H1 (cell line): Measurements from ENCODE around the gene LRRIQ4. TPM values are rescaled to one million over a fixed set of nuclear protein-coding genes. Genes with fewer than 3 reads are reported as not detected.
A peak's percentile ranks its signal among the peaks of the same experiment; 100 is the strongest.

Experiments
- BCL11A ChIP-seq, 2 experiments: IDR thresholded peaks; one replicate each; pipeline ENCODE4 v1.6.1; 2011; ENCODE audit warnings: low read depth in 2 of 2, low read length in 2 of 2, mild to moderate bottlenecking in 2 of 2
- CHD7 ChIP-seq: fragments of 300-600 bp; sonication (generic); IDR thresholded peaks from 2 replicates; pipeline ENCODE4 v1.7.1; 2012; ENCODE audit warnings: low read length, moderate library complexity, mild to moderate bottlenecking, inconsistent platforms; ENCODE audit not compliant: insufficient replicate concordance
- CTCF ChIP-seq, 3 experiments: IDR thresholded peaks; 1 replicate in 2 of 3; 2 replicates in 1 of 3; pipeline versions ENCODE4 v1.5.1 to v1.6.1; 2011; ENCODE audit warnings: low read length in 3 of 3, mild to moderate bottlenecking in 3 of 3, inconsistent platforms in 2 of 3, low read depth in 1 of 3, moderate library complexity in 1 of 3; ENCODE audit not compliant: insufficient read depth in 1 of 3; ENCODE audit errors: control extremely low read depth in 1 of 3
- NANOG ChIP-seq: IDR thresholded peaks from 2 replicates; pipeline ENCODE4 v1.6.1; 2011; ENCODE audit warnings: low read length, low read depth, mild to moderate bottlenecking, inconsistent platforms; ENCODE audit not compliant: insufficient read depth, poor library complexity, severe bottlenecking
- RXRA ChIP-seq: IDR thresholded peaks from 2 replicates; pipeline ENCODE4 v1.6.1; 2011; ENCODE audit warnings: low read depth, mild to moderate bottlenecking, low read length, moderate library complexity; ENCODE audit not compliant: insufficient read depth
- SIN3A ChIP-seq, 2 experiments: IDR thresholded peaks in 1 of 2; conservative IDR thresholded peaks in 1 of 2; 2 replicates each; pipeline ENCODE4 v1.6.1; 2011 to 2012; ENCODE audit warnings: low read length in 2 of 2, improper control_type of control experiment in 1 of 2, low read depth in 1 of 2, mild to moderate bottlenecking in 1 of 2
- polyA plus RNA-seq, 7 experiments: library from polyadenylated mRNA; depleted of rRNA in 3 of 7; stranded (reverse) in 5 of 7; unstranded in 2 of 7; fragments of >200 nt in 5 of 7; fragments of 200-250 nt in 2 of 7; gene quantifications; 1 replicate in 5 of 7; 2 replicates in 1 of 7; 4 replicates in 1 of 7; pipeline versions ENCODE4 v1.2.1 to v1.2.3, GENCODE V29; 2011 to 2013; ENCODE audit warnings: missing spikeins in 2 of 7, mixed read lengths in 2 of 7
- total RNA-seq: library from RNA; stranded (reverse); fragmentation: NEBNext Ultra II Directional; extraction: Animal tissue kit (Norgen Biotek cat#: 25700); gene quantifications from 2 replicates; pipeline ENCODE4 v1.2.1, GENCODE V29; 2021

The LRRIQ4 gene
- total and polyA plus RNA-seq, 2 of the 8 experiments (the other 6 are each of a cell fraction or from before 2014, with no cell fraction given): 0.08 TPM; not detected in 1

GRCh38 chr3:169764882-169765612, 47.6 kb upstream of the LRRIQ4 start, which contains the start of gene TERC (continued):
- TF ChIP-seq CHD7: no peak
- TF ChIP-seq SIN3A (conservative IDR thresholded peaks at IDR 0.05 in 1 of 2, IDR thresholded peaks at IDR 0.05 in 1 of 2; ENCODE audit: low read depth in 1 of 2, low read length in 2 of 2): peak in 1 of 2 experiments; percentile 66; a peak in 2 of 4 replicates
- TF ChIP-seq NANOG: no peak
- no peak for TF ChIP-seq BCL11A (IDR thresholded peaks at IDR 0.05; ENCODE audit: low read depth in 2 of 2, low read length in 2 of 2)
- no peak for TF ChIP-seq RXRA
- no peak for TF ChIP-seq CTCF (IDR thresholded peaks at IDR 0.05; ENCODE audit: control extremely low read depth in 1 of 3, insufficient read depth in 1 of 3, low read depth in 1 of 3, low read length in 3 of 3)
